OCI-LY3 (cell line): ENCODE results near the gene PPP1R37.

Experiments
- H2AFZ ChIP-seq: fragments of 200-600, 300-600 bp; shearing (Covaris generic); 2 replicates; pipeline ENCODE4 v1.6.0; 2014; ENCODE audit warnings: antibody characterized with exemption, low read depth, low read length
- H3K27ac ChIP-seq: fragments of 200-600, 300-600 bp; sonication (generic); 2 replicates; pipeline ENCODE4 v1.5.1; 2014; ENCODE audit warnings: mild to moderate bottlenecking, low read length, moderate library complexity, mixed read lengths
- H3K27me3 ChIP-seq: fragments of 200-600, 300-600 bp; sonication (generic); 2 replicates; pipeline ENCODE4 v1.6.1; 2014; ENCODE audit warnings: low read depth, low read length, mixed read lengths
- H3K36me3 ChIP-seq: fragments of 200-600, 300-600 bp; sonication (generic); replicated peaks from 2 replicates; pipeline ENCODE3; 2014; ENCODE audit warnings: low read depth, low read length, mixed read lengths
- H3K4me1 ChIP-seq: fragments of 300-600, 200-600 bp; sonication (generic); 2 replicates; pipeline ENCODE4 v1.6.1; 2014; ENCODE audit warnings: low read length, mixed read lengths
- H3K4me2 ChIP-seq: fragments of 200-600, 300-600 bp; sonication (generic); 2 replicates; pipeline ENCODE4 v1.6.1; 2014; ENCODE audit warnings: low read length, mixed read lengths
- H3K4me3 ChIP-seq: fragments of 300-600, 200-600 bp; sonication (generic); 2 replicates; pipeline ENCODE4 v1.5.1; 2014; ENCODE audit warnings: antibody characterized with exemption, mild to moderate bottlenecking, low read length, moderate library complexity
- H3K79me2 ChIP-seq: fragments of 300-600, 200-600 bp; shearing (Covaris generic); 2 replicates; pipeline ENCODE4 v1.6.1; 2014; ENCODE audit warnings: mild to moderate bottlenecking, low read length, mixed read lengths
- H3K9ac ChIP-seq: fragments of 300-600, 200-600 bp; shearing (Covaris generic); 2 replicates; pipeline ENCODE4 v1.6.0; 2014; ENCODE audit warnings: mild to moderate bottlenecking, low read length, moderate library complexity
- H3K9me3 ChIP-seq: fragments of 200-600, 300-600 bp; shearing (Covaris generic); 2 replicates; pipeline ENCODE4 v1.6.1; 2014; ENCODE audit warnings: low read length, mixed read lengths; ENCODE audit not compliant: insufficient read depth
- H4K20me1 ChIP-seq: fragments of 200-600, 300-600 bp; sonication (generic); 2 replicates; pipeline ENCODE4 v1.6.1; 2016; ENCODE audit warnings: low read length, mixed read lengths; ENCODE audit not compliant: insufficient read depth
- EZH2phosphoT487 ChIP-seq: fragments of 200-600 bp; shearing (Covaris generic); IDR thresholded peaks from 2 replicates; pipeline ENCODE4 v1.6.1; 2018; ENCODE audit warnings: antibody characterized with exemption, mixed run types, low read depth
- TF ChIP-seq, protein P1 (sequence below): fragments of 200-600, 300-600 bp; sonication (generic); IDR thresholded peaks from 2 replicates; pipeline ENCODE4 v1.5.1; 2014; ENCODE audit warnings: antibody characterized with exemption, low read length, low read depth

The PPP1R37 gene

DNA sequence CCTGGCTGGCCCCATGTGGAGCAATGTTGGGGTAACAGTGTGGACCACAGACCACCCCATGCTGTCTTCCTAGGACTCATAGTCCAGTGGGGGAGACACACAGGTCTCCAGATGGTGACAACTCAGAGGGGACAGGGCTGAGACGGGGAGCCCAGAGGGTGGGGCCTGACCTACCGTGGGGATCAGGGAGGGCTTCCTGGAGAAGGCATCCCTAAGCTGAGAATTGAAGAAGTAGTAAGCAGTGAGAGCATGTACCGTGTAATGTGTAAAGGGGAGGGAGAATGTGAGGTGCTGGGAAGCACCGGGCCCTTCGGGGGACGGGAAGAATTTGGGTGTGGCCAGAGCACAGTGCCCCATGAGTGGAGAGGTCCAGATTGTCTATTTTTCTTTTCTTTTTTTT is 31.0 kb downstream of the PPP1R37 start:
- H3K4me1 ChIP-seq = peaks cover 4% of the 10 kb centered on the region
- H3K79me2 ChIP-seq = peaks cover 56% of the 10 kb centered on the region
- no peak overlapping the region for H3K9ac ChIP-seq

DNA sequence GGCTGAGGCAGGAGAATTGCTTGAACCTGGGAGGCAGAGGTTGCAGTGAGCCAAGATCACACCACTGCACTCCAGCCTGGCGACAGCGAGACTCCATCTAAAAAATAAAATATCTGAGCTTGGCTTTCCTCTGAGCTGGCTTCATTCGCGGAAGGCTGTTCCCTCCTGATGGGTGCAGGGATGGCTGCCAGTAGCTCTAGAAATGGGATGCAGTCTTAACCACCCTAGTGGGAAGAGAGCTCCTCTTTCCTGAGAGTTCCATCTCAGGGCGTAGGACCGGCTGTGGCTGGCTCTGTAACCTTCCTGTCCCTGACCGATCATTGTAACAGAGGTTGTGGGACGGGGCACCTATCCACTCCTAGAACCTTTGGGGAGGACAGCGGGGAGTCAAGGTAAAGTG is 32.4 kb downstream of the PPP1R37 start:
- no peak overlapping the region for H3K4me2 ChIP-seq
- no peak overlapping the region for H3K9ac ChIP-seq
- peaks cover 4% of the 10 kb centered on the region for H3K4me1 ChIP-seq
- H3K4me3 ChIP-seq = no peak overlapping the region
- H2AFZ ChIP-seq = no peak overlapping the region
- H3K27me3 ChIP-seq = no peaks in the 10 kb centered on the region
- no peak overlapping the region for H3K27ac ChIP-seq
- TF ChIP-seq, protein P1, sequence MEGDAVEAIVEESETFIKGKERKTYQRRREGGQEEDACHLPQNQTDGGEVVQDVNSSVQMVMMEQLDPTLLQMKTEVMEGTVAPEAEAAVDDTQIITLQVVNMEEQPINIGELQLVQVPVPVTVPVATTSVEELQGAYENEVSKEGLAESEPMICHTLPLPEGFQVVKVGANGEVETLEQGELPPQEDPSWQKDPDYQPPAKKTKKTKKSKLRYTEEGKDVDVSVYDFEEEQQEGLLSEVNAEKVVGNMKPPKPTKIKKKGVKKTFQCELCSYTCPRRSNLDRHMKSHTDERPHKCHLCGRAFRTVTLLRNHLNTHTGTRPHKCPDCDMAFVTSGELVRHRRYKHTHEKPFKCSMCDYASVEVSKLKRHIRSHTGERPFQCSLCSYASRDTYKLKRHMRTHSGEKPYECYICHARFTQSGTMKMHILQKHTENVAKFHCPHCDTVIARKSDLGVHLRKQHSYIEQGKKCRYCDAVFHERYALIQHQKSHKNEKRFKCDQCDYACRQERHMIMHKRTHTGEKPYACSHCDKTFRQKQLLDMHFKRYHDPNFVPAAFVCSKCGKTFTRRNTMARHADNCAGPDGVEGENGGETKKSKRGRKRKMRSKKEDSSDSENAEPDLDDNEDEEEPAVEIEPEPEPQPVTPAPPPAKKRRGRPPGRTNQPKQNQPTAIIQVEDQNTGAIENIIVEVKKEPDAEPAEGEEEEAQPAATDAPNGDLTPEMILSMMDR = no peak
- no peak for TF ChIP-seq EZH2phosphoT487
- H3K36me3 ChIP-seq = no peaks in the 10 kb centered on the region
- H4K20me1 ChIP-seq = peaks cover 32% of the 10 kb centered on the region
- no peaks in the 10 kb centered on the region for H3K9me3 ChIP-seq
- peaks cover 47% of the 10 kb centered on the region for H3K79me2 ChIP-seq

More for the DNA sequence above, 31.0 kb downstream of the PPP1R37 start:
- H3K27me3 ChIP-seq = no peaks in the 10 kb centered on the region
- no peak overlapping the region for H3K4me3 ChIP-seq
- H3K27ac ChIP-seq = no peak overlapping the region
- H4K20me1 ChIP-seq = peaks cover 38% of the 10 kb centered on the region
- TF ChIP-seq, protein P1 = no peak
- TF ChIP-seq EZH2phosphoT487 = no peak
- H3K9me3 ChIP-seq = no peaks in the 10 kb centered on the region
- no peak overlapping the region for H2AFZ ChIP-seq
- no peaks in the 10 kb centered on the region for H3K36me3 ChIP-seq
- no peak overlapping the region for H3K4me2 ChIP-seq

DNA sequence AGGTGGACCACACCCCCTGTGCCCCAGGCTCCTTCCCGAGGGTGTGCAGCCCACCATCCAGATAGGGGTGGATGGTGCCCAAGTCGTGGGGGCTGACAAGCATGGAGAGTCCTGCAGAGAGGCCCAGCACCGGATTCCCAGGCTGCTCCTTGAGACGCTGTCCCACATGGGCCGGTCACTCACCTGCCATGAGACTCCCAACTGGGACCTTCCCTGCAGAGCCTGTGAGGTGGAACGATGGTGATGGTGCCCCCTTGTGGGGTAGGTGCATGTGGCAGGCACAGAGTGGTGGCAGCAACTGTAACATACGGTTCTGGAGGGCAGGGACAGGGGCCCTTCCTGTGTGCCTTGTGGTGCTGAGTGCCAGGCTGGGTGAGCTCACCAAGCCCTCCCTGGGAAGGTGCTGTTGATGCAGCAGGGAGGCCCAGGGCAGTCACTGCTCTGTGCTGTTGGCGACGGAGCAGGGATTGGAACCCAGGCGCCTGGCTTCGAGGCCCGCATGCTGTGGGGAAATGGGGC is 33.1 kb downstream of the PPP1R37 start:
- Histone ChIP-seq H3K4me1 (peaks cover 4% of the 10 kb centered on the region), H3K9me3 (no peaks in the 10 kb centered on the region), H2AFZ (no peak overlapping the region), H3K4me2 (no peak overlapping the region), H4K20me1 (peaks cover 28% of the 10 kb centered on the region), H3K9ac (no peak overlapping the region), H3K27ac (no peak overlapping the region), H3K79me2 (peaks cover 42% of the 10 kb centered on the region), H3K4me3 (no peak overlapping the region), H3K27me3 (no peaks in the 10 kb centered on the region), H3K36me3 (no peaks in the 10 kb centered on the region)
- TF ChIP-seq, protein P1 = peak; percentile 82
- TF ChIP-seq EZH2phosphoT487 = no peak

DNA sequence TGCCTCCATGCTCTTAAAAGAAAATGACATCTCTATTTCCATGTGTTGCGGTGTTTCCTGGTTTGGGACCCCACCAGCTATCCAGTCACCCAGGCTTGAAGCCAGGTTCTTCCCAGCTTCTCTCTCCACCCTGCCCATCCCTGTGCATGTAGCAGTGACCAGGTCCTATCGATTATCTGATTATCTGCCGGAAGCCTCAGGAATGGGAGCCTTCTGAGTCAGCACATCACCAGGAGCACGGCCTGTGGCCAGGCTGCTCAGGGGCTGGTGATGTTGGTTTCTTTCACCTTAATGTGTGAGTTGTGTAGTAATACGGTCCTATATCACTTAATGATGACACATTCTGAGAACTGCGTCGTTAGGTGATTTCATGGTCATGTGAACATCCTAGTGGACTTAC is 33.7 kb downstream of the PPP1R37 start:
- Histone ChIP-seq H3K4me1 (peaks cover 4% of the 10 kb centered on the region), H3K4me2 (no peak overlapping the region), H4K20me1 (peaks cover 23% of the 10 kb centered on the region), H3K4me3 (no peak overlapping the region), H3K27me3 (no peaks in the 10 kb centered on the region), H3K36me3 (no peaks in the 10 kb centered on the region), H3K9me3 (no peaks in the 10 kb centered on the region), H3K9ac (no peak overlapping the region), H3K79me2 (peaks cover 36% of the 10 kb centered on the region), H2AFZ (no peak overlapping the region), H3K27ac (no peak overlapping the region)
- TF ChIP-seq EZH2phosphoT487 = no peak
- TF ChIP-seq, protein P1 = no peak
